ENCODE data around the gene HDGF. TPM values are rescaled to one million over a fixed set of nuclear protein-coding genes. Genes with fewer than 3 reads are reported as not detected.

The HDGF gene
- total RNA-seq, 1 experiment from 2014 or later: 325 TPM

- in situ Hi-C loops (cut with HindIII; ENCODE audit: low pct_unique_long_range_greater_than_20kb, low sequenced_read_pairs): no loop called here
- BruUV-seq (replicated peaks): no TSS peak
These were observed 50.5 kb downstream of the HDGF start for GRCh38 chr1:156700736-156701531.

GRCh38 chr1:156698995-156699394, 52.5 kb downstream of the HDGF start:
- Histone ChIP-seq H3K27ac (ENCODE audit: low read length) (peak overlapping the region; percentile 41), H3K27me3 (ENCODE audit: control insufficient read depth, insufficient read depth, low read length) (no peaks in the 10 kb centered on the region), H3K36me3 (ENCODE audit: control insufficient read depth, insufficient read depth, low read length) (no peaks in the 10 kb centered on the region), H3K4me3 (ENCODE audit: low read depth in 2 of 2, low read length in 2 of 2) (no peak overlapping the region), H3K4me1 (ENCODE audit: control insufficient read depth, insufficient read depth, low read length) (peaks cover 77% of the 10 kb centered on the region), H3K9me3 (ENCODE audit: control insufficient read depth, insufficient read depth, low read depth, low read length) (no peaks in the 10 kb centered on the region)
- ChIA-PET POLR2A (no interaction called here), CTCF (interaction anchor here (0.6 to 2.3 kb wide), 2 partner anchors 10 to 37 kb away, joined by 3 to 13 read pairs; no protein-coding TSS in a partner anchor)
- intact Hi-C loops (cut with micrococcal nuclease; ENCODE audit: unreplicated experiment) (loop anchor here (10.0 kb wide), 1 partner anchor 166 kb away; the partner anchor contains the start of gene NTRK1), in situ Hi-C loops (cut with HindIII; ENCODE audit: low pct_unique_long_range_greater_than_20kb, low sequenced_read_pairs) (no loop called here)
- no peak for ATAC-seq
- DNase-seq (ENCODE audit: low read depth, low spot score): no peak
- BruUV-seq (replicated peaks): no TSS peak
- TF ChIP-seq POLR2AphosphoS5 (IDR thresholded peaks at IDR 0.05; ENCODE audit: low read depth, low read length): peak; percentile 21; the same call in 1 of the 2 replicates
- no peak for TF ChIP-seq CTCF (IDR thresholded peaks at IDR 0.05)
- TF ChIP-seq SIN3A (IDR thresholded peaks at IDR 0.05; ENCODE audit: borderline replicate concordance, insufficient read depth, low read depth, low read length): no peak
- TF ChIP-seq, protein P1, sequence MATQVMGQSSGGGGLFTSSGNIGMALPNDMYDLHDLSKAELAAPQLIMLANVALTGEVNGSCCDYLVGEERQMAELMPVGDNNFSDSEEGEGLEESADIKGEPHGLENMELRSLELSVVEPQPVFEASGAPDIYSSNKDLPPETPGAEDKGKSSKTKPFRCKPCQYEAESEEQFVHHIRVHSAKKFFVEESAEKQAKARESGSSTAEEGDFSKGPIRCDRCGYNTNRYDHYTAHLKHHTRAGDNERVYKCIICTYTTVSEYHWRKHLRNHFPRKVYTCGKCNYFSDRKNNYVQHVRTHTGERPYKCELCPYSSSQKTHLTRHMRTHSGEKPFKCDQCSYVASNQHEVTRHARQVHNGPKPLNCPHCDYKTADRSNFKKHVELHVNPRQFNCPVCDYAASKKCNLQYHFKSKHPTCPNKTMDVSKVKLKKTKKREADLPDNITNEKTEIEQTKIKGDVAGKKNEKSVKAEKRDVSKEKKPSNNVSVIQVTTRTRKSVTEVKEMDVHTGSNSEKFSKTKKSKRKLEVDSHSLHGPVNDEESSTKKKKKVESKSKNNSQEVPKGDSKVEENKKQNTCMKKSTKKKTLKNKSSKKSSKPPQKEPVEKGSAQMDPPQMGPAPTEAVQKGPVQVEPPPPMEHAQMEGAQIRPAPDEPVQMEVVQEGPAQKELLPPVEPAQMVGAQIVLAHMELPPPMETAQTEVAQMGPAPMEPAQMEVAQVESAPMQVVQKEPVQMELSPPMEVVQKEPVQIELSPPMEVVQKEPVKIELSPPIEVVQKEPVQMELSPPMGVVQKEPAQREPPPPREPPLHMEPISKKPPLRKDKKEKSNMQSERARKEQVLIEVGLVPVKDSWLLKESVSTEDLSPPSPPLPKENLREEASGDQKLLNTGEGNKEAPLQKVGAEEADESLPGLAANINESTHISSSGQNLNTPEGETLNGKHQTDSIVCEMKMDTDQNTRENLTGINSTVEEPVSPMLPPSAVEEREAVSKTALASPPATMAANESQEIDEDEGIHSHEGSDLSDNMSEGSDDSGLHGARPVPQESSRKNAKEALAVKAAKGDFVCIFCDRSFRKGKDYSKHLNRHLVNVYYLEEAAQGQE (IDR thresholded peaks at IDR 0.05; ENCODE audit: insufficient read depth in 1 of 2, low read depth in 2 of 2, low read length in 1 of 2): no peak
- TF ChIP-seq TCF7L2 (IDR thresholded peaks at IDR 0.05; ENCODE audit: low read depth, low read length): no peak

More at GRCh38 chr1:156700736-156701531, 50.5 kb downstream of the HDGF start:
- Histone ChIP-seq H3K36me3 (ENCODE audit: control insufficient read depth, insufficient read depth, low read length) (no peaks in the 10 kb centered on the region; the same call in 1 of the 2 replicates), H3K27me3 (ENCODE audit: control insufficient read depth, insufficient read depth, low read length) (no peaks in the 10 kb centered on the region), H3K4me3 (ENCODE audit: low read depth in 2 of 2, low read length in 2 of 2) (peak overlapping the region; percentile 34 to 82), H3K27ac (ENCODE audit: low read length) (peak overlapping the region; percentile 62), H3K4me1 (ENCODE audit: control insufficient read depth, insufficient read depth, low read length) (peaks cover 70% of the 10 kb centered on the region), H3K9me3 (ENCODE audit: control insufficient read depth, insufficient read depth, low read depth, low read length) (no peaks in the 10 kb centered on the region)
- no peak for TF ChIP-seq POLR2AphosphoS5 (IDR thresholded peaks at IDR 0.05; ENCODE audit: low read depth, low read length)
- no peak for TF ChIP-seq SIN3A (IDR thresholded peaks at IDR 0.05; ENCODE audit: borderline replicate concordance, insufficient read depth, low read depth, low read length)
- no peak for TF ChIP-seq TCF7L2 (IDR thresholded peaks at IDR 0.05; ENCODE audit: low read depth, low read length)
- TF ChIP-seq CTCF (IDR thresholded peaks at IDR 0.05): no peak
- TF ChIP-seq, protein P1 (IDR thresholded peaks at IDR 0.05; ENCODE audit: insufficient read depth in 1 of 2, low read depth in 2 of 2, low read length in 1 of 2): no peak
- intact Hi-C loops (cut with micrococcal nuclease; ENCODE audit: unreplicated experiment): no loop called here
- no peak for ATAC-seq
- ChIA-PET POLR2A (interaction anchor here (0.5 kb wide), 1 partner anchor 18 kb away, joined by 13 read pairs; no protein-coding TSS in a partner anchor), CTCF (interaction anchor here (0.5 to 4.6 kb wide), 2 partner anchors 11 to 92 kb away, joined by 4 to 42 read pairs; no protein-coding TSS in a partner anchor)
- DNase-seq (ENCODE audit: low read depth, low spot score): no peak
